Mammary epithelial cell (primary cell): ENCODE data around the gene PLXNA2.

Experiments used
- EZH2 ChIP-seq: IDR thresholded peaks from 2 replicates; pipeline ENCODE4 v1.6.1; 2012; ENCODE audit warnings: low read length, inconsistent platforms, borderline replicate concordance
- TF ChIP-seq, protein P1 (sequence below), 2 donors: IDR thresholded peaks in 1 of 2; conservative IDR thresholded peaks in 1 of 2; 2 replicates each; pipeline ENCODE4 v1.5.1; 2011 to 2012; ENCODE audit warnings: inconsistent platforms in 2 of 2, low read length in 2 of 2, mild to moderate bottlenecking in 2 of 2, control low read depth in 1 of 2, low read depth in 1 of 2; ENCODE audit not compliant: insufficient read depth in 1 of 2; ENCODE audit errors: extremely low read depth in 1 of 2

GRCh38 chr1:208106218-208106617 is 138.0 kb downstream of the PLXNA2 start:
- TF ChIP-seq, protein P1, sequence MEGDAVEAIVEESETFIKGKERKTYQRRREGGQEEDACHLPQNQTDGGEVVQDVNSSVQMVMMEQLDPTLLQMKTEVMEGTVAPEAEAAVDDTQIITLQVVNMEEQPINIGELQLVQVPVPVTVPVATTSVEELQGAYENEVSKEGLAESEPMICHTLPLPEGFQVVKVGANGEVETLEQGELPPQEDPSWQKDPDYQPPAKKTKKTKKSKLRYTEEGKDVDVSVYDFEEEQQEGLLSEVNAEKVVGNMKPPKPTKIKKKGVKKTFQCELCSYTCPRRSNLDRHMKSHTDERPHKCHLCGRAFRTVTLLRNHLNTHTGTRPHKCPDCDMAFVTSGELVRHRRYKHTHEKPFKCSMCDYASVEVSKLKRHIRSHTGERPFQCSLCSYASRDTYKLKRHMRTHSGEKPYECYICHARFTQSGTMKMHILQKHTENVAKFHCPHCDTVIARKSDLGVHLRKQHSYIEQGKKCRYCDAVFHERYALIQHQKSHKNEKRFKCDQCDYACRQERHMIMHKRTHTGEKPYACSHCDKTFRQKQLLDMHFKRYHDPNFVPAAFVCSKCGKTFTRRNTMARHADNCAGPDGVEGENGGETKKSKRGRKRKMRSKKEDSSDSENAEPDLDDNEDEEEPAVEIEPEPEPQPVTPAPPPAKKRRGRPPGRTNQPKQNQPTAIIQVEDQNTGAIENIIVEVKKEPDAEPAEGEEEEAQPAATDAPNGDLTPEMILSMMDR (conservative IDR thresholded peaks at IDR 0.05 in 1 of 2, IDR thresholded peaks at IDR 0.05 in 1 of 2; ENCODE audit: extremely low read depth in 1 of 2, insufficient read depth in 1 of 2, low read depth in 1 of 2, low read length in 2 of 2), result no peak
- no peak for TF ChIP-seq EZH2
